T-helper 1 cell treated with Interleukin-12 subunit alpha and Interleukin-12 subunit beta and Interleukin-4 antibody, amounts not matched to agents 30 μg/mL and 1 μg/mL, for 36 hours (primary cell): ENCODE data around the gene NOL4L.

Source experiments
- H3K27ac Mint-ChIP-seq: one replicate; pipeline ENCODE4 v1.8.0; 2021; ENCODE audit warnings: mild to moderate bottlenecking, mixed read lengths
- H3K27me3 Mint-ChIP-seq: one replicate; pipeline ENCODE4 v1.8.0; 2021; ENCODE audit warnings: low read depth, mixed read lengths
- H3K36me3 Mint-ChIP-seq: one replicate; pipeline ENCODE4 v1.8.0; 2021; ENCODE audit warnings: low read depth, mixed read lengths
- H3K4me1 Mint-ChIP-seq: one replicate; pipeline ENCODE4 v1.8.0; 2021; ENCODE audit warnings: low read depth, mixed read lengths
- H3K4me3 Mint-ChIP-seq: one replicate; pipeline ENCODE4 v1.8.0; 2021; ENCODE audit warnings: mild to moderate bottlenecking, moderate library complexity, mixed read lengths
- H3K9me3 Mint-ChIP-seq: one replicate; pipeline ENCODE4 v1.8.0; 2021; ENCODE audit warnings: mixed read lengths

Gene NOL4L

GRCh38 chr20:32532246-32532645 lies 52.9 kb downstream of the NOL4L start:
- Mint-ChIP-seq H3K4me1 (peaks cover 67% of the 10 kb centered on the region), H3K36me3 (peaks cover 8% of the 10 kb centered on the region)

GRCh38 chr20:32528905-32529670 lies 56.0 kb downstream of the NOL4L start:
- Mint-ChIP-seq H3K27ac (no peak overlapping the region), H3K27me3 (no peaks in the 10 kb centered on the region), H3K4me1 (peaks cover 71% of the 10 kb centered on the region), H3K36me3 (peaks cover 26% of the 10 kb centered on the region), H3K9me3 (no peaks in the 10 kb centered on the region), H3K4me3 (no peak overlapping the region)

More at GRCh38 chr20:32532246-32532645, 52.9 kb downstream of the NOL4L start:
- Mint-ChIP-seq H3K9me3 (no peaks in the 10 kb centered on the region), H3K27ac (no peak overlapping the region), H3K27me3 (no peaks in the 10 kb centered on the region), H3K4me3 (no peak overlapping the region)

DNA sequence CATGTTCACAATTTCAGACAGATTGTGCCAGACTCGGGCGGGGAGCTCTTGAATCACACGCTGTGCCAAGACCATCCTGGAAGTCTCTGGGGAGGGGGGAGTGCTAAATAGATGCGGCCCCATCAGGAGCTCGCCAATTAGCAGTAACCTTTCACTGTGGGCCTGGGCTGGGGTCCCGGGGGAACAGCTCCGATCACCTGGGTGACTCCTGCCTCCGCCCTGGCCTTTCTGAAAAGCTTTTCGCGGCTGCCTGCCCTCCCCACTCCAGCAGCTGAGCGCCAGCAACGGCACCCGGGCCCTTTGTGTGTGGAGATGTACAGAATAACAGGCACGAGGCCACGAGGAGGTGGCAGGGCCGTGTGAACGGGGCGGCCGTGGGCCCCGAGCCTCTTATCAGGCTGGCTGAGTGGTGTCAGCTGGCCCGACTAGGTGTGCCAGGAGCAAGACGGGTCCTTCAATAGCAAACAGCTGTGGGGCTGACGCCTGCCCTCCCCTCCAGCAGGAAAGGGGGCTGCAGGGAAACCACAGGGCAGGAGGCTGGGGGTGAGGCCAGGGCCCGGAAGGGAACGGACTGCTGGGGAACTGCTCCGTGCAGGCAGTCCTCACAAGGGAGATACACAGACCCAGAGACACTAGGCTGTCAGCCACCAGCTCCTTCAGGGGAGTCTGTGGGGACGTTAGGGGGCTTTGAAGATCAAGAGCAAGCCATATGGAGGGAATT lies 56.8 kb downstream of the NOL4L start:
- Mint-ChIP-seq H3K36me3 (peaks cover 24% of the 10 kb centered on the region), H3K9me3 (no peaks in the 10 kb centered on the region), H3K4me1 (peaks cover 65% of the 10 kb centered on the region), H3K4me3 (no peak overlapping the region), H3K27me3 (no peaks in the 10 kb centered on the region), H3K27ac (peak overlapping the region; percentile 65)

GRCh38 chr20:32527447-32528055 lies 57.6 kb downstream of the NOL4L start:
- H3K36me3 Mint-ChIP-seq: peaks cover 24% of the 10 kb centered on the region
- peaks cover 65% of the 10 kb centered on the region for H3K4me1 Mint-ChIP-seq
- no peak overlapping the region for H3K4me3 Mint-ChIP-seq
- no peaks in the 10 kb centered on the region for H3K27me3 Mint-ChIP-seq
- H3K9me3 Mint-ChIP-seq: no peaks in the 10 kb centered on the region
- peak overlapping the region; percentile 77 for H3K27ac Mint-ChIP-seq

DNA sequence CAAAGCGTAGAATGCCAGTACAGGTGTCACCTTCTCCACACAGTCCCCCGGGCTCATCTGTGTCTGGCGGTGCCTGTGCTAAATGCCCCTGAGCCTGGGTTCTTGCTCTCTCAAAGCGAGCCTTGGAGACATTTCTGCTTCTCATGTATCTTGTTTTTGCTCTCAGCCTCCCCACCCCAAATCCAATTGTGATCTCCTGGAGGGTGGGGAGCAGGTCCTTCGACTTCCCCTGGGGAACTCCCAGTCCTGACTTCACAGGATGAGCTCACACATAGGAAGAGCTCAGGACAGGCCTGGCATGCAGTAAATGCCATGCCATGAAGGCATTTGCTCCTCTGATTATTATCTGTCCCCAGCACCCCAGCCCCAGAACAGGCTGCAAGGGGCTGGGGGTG lies 58.1 kb downstream of the NOL4L start:
- peak overlapping the region; percentile 77 for H3K27ac Mint-ChIP-seq
- peaks cover 64% of the 10 kb centered on the region for H3K4me1 Mint-ChIP-seq
- H3K9me3 Mint-ChIP-seq: no peaks in the 10 kb centered on the region
- H3K36me3 Mint-ChIP-seq: peaks cover 24% of the 10 kb centered on the region
- H3K4me3 Mint-ChIP-seq: no peak overlapping the region
- H3K27me3 Mint-ChIP-seq: no peaks in the 10 kb centered on the region

DNA sequence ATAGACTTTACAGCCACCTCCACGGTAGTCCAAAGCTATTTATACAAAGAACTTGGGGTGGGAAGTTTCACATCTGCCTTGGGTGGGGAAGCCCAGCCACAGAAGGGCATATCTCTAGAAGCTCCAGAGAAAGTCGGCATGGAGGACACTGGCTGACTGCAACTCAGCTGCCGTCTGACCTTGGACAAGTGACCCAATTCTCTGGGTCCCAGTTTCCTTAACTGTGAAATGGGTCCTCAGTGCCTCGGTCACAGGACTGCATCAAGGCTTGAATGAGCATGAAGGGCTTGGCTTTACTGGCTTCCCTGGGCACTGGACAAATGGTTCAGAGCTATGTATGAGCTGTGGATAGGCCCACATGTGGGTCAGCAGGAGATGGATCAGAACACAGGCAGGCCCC lies 58.6 kb downstream of the NOL4L start:
- Mint-ChIP-seq H3K27ac (peak overlapping the region; percentile 77), H3K4me3 (peak overlapping the region; percentile 21), H3K27me3 (no peaks in the 10 kb centered on the region), H3K9me3 (no peaks in the 10 kb centered on the region), H3K36me3 (peaks cover 21% of the 10 kb centered on the region), H3K4me1 (peaks cover 64% of the 10 kb centered on the region)

DNA sequence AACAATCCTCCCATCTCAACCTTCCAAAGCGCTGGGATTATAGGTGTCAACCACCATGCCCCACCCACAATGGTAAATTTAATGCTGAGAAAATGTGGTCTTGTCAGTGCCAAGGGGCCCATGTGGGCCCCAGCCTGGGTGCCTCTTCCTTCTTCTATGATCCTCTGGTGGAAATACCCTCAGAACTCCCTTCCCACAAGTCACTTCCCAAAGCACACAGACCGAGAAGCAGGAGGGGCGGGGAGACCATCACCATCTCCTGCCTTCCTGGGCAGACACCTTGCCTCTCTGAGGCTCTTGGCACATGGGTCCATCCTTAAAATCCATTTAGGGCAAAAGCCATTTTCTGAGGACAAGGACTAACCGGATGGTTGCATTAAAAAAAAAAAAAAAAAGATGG lies 59.0 kb downstream of the NOL4L start:
- no peaks in the 10 kb centered on the region for H3K9me3 Mint-ChIP-seq
- H3K4me3 Mint-ChIP-seq: peak overlapping the region; percentile 21
- H3K4me1 Mint-ChIP-seq: peaks cover 64% of the 10 kb centered on the region
- H3K36me3 Mint-ChIP-seq: peaks cover 21% of the 10 kb centered on the region
- peak overlapping the region; percentile 36 for H3K27ac Mint-ChIP-seq
- H3K27me3 Mint-ChIP-seq: no peaks in the 10 kb centered on the region

DNA sequence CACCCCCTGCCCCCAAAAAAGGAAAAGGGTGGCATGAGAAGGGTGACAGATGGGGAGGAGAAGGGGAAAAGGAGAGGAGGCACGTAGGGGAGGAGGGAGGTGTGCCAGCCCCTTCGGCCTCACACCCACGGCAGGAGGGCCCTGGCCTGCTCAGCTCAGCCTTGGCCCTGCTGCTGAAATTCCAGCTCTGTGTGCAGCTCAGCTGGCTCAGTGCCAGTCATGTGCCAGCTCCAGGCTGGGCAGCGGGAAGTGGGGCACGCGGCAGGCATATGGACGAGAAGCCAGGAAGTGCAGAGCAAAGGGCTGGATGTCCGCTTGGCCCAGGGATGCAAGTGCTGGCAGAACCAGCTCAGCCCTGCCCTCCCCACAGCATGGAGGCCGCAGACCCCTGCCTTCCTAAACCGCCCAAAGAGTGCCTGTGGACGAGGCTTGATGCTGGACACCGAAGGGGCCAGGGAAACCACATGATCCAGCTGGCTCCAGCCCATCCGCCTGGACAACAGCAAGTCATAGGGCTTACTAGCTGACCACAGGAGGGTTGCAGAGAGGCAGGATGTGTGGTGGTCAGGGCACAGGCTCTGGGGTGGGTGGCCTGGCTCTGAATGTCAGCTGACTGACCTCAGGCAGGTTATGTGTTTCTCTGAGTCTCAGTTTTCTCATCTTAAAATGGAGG lies 60.2 kb downstream of the NOL4L start:
- Mint-ChIP-seq H3K27ac (peak overlapping the region; percentile 39), H3K4me3 (no peak overlapping the region), H3K27me3 (no peaks in the 10 kb centered on the region), H3K4me1 (peaks cover 61% of the 10 kb centered on the region), H3K9me3 (no peaks in the 10 kb centered on the region), H3K36me3 (peaks cover 20% of the 10 kb centered on the region)

DNA sequence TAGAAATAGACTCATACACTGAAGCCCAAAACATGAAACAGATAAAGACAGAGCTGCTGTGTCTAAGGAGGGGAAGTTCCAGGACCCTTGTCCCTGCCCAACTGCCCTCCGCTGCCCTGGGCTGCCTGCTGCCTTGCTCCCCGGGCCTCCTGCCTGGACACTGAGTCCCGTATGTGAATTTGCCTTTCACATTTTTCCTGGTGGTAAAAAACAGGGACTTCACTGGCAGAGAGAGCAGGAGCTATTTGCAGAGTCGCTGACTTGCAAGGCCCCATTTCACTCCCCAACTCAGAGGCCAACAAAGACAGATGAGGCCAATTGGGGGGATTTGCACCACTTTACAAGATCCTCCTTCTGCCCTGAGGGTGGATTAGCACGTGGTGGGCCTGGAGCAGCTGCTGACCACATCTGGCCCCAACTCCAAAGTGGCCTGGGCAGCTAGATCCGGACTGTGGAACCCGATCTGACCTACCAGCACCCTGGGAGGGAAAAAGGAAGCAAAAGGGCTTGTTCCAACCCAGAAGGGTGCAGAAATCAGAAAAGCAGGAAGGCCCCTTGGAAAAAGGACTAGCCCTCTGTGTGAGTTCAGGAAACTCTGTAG lies 61.4 kb downstream of the NOL4L start:
- Mint-ChIP-seq H3K4me1 (peaks cover 51% of the 10 kb centered on the region), H3K36me3 (peaks cover 20% of the 10 kb centered on the region), H3K27ac (peak overlapping the region; percentile 74), H3K4me3 (no peak overlapping the region), H3K9me3 (no peaks in the 10 kb centered on the region), H3K27me3 (no peaks in the 10 kb centered on the region)

GRCh38 chr20:32522776-32523612 lies 62.1 kb downstream of the NOL4L start:
- Mint-ChIP-seq H3K36me3 (peaks cover 20% of the 10 kb centered on the region), H3K9me3 (no peaks in the 10 kb centered on the region), H3K4me3 (no peak overlapping the region)

DNA sequence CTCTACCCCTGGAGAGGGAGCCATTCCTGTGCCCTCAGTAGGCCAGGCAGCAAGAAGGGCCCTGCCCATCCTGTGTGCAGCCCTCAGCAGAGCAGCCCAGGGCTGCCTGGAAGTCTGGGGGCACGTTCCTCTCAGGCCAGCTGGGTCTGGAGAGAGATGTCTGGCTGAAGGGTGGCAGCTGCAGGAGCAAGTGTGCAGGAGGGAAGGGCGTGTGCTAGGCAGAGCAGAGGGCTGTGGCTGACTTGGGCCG lies 62.7 kb downstream of the NOL4L start:
- no peak overlapping the region for H3K4me3 Mint-ChIP-seq
- no peaks in the 10 kb centered on the region for H3K27me3 Mint-ChIP-seq
- H3K36me3 Mint-ChIP-seq: peaks cover 20% of the 10 kb centered on the region
- no peaks in the 10 kb centered on the region for H3K9me3 Mint-ChIP-seq
- peak overlapping the region; percentile 6 for H3K27ac Mint-ChIP-seq
- peaks cover 43% of the 10 kb centered on the region for H3K4me1 Mint-ChIP-seq

More at GRCh38 chr20:32522776-32523612, 62.1 kb downstream of the NOL4L start:
- Mint-ChIP-seq H3K27me3 (no peaks in the 10 kb centered on the region), H3K4me1 (peaks cover 45% of the 10 kb centered on the region), H3K27ac (peak overlapping the region; percentile 74)

GRCh38 chr20:32521780-32522525 lies 63.2 kb downstream of the NOL4L start:
- Mint-ChIP-seq H3K4me1 (peaks cover 38% of the 10 kb centered on the region), H3K4me3 (no peak overlapping the region), H3K27ac (no peak overlapping the region), H3K9me3 (no peaks in the 10 kb centered on the region), H3K36me3 (peaks cover 15% of the 10 kb centered on the region), H3K27me3 (no peaks in the 10 kb centered on the region)

GRCh38 chr20:32520927-32521203 lies 64.3 kb downstream of the NOL4L start:
- peaks cover 27% of the 10 kb centered on the region for H3K4me1 Mint-ChIP-seq
- peaks cover 12% of the 10 kb centered on the region for H3K36me3 Mint-ChIP-seq
- no peaks in the 10 kb centered on the region for H3K9me3 Mint-ChIP-seq
- no peak overlapping the region for H3K4me3 Mint-ChIP-seq
- H3K27ac Mint-ChIP-seq: no peak overlapping the region
- H3K27me3 Mint-ChIP-seq: no peaks in the 10 kb centered on the region
